Raji (cell line): ENCODE results near the gene MYPN.

Source experiments
- POLR2A ChIP-seq: IDR thresholded peaks from 2 replicates; pipeline ENCODE4 v1.6.1; 2011; ENCODE audit warnings: low read depth, low read length, control low read depth; ENCODE audit not compliant: insufficient read depth

Gene MYPN

DNA sequence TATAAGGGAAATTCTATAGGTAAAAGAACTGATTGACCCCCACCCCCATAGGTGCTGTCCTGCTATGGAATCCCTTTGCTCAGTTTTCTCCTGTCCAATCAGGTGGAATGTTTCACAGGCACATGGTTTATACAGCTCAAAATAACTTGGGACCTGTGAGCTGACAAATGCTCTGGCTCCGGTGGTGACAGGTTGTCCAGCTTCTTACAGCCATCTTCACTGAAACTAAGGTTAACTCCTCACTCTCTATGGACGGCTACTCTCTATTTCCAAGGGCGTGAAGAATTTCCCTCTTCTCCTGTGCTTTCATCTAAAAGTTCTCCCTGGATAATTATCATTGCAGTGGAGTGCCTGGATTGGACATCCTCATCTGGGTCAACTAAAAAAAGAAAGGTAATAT lies at the start of gene MYPN:
TSS of gene MYPN (plus strand) at position 158 of the 400 bp plus-strand sequence. CDS start 11,951 bp downstream, outside the sequence.
- TF ChIP-seq POLR2A: no peak

DNA sequence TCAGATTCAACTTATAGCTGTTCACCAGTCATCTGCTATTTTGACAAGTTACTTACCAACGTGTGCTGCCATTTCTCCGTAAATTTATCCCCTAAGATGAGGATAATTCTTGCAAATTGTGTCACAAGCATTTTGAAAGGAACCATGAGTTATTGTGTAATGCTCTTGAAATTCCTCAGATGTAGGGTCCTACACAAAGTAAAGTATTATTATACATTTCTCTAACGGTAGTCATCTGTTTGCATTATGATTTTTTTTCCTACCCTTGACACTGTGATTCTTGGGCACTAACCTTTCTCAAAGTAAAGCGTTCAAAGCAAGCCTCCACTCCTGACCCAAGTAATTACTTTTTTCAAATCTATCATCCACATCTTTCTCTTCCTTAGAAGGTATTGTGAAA lies 42.3 kb upstream of the MYPN start:
- TF ChIP-seq POLR2A: no peak

DNA sequence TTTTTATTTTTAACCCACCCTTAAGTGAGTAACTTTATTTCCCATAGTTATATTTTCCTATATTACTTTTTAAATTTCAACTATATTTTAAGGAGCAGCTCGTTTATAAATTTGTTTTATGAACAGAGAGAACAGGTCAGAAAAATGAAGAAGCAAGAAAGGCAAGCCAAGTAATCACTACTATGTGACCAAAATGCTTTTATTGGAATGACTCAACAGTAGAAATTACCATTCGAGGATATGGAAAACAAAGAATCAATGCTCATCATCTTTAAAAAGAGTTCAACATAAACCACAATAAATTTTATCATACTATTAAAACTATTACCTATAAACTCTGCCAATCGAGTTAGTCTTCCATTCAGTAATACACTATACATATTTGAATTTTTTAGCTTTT lies 41.8 kb upstream of the MYPN start:
- TF ChIP-seq POLR2A: no peak

- no peak for TF ChIP-seq POLR2A
These were observed 35.7 kb upstream of the MYPN start for GRCh38 chr10:68073631-68074030.

DNA sequence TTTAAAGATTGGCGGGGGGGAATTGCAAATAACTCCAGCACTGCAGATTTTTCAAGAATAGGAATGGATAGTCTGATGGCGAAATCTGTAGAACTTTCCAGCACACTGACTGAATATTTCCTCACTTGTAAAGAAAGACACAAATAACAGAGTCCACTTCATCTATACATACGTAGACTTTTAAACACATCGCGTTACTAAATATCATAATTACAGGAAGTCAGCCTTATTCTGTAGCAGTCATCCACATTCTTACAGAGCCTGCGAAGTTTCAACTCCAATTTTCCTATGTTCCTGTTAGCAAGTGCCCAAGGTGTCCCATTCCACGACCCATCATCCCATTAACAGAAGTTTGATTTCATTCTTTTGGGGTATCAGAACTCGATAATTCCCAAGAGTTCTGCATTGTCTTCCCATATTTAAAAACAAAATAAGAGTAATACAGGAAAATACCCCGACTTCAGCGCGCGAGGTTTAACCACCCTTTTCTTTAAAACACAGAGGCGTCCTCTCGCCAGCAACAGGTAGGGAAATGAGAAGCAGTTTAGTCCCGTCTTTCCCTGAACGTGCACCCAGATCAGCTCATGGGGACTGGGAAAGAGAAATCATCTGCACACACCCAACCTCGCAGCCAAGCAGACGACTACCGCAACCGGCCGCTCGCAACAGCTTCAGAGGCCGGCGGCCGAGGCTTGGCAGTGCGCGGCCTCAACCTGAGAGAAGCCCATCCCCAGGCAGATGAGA lies 35.1 kb upstream of the MYPN start:
- TF ChIP-seq POLR2A: no peak

DNA sequence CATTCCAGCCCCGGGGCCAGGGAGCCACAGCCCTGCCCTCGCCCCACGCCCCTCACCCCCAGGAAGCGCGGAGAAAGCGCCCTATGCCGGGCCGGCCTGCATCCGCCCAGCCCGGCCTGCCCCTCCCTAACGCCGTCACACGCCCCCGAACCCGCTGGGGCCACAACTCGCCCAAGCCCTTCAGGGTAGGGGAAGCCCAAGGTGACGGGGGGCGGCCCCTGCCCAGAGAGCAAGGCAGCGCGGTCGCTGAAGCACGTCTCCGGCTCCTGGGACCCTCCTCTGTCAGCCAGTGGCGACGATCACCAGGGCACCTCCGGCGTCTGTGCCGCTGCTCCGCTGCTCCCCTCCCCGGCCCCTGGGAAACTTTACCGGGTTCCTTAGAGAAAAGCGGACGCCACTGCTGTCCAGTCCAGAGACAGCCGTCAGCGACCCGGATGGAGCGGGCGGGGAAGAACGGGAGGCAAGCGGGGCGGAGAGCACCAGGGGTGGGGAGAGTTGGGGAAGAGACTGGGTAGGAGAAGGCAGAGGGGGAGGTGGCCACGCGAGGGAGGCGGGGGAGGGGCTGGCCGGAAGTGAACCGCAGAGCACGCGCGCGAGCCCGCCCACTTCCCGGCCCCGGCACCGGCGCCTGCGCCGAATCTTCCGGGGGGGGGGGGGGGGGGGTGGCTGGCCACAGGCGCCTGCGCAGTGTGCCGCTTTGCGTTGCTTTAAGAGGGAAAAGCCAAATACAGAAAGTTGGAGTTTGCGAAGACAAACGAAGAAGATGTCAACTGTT lies 34.3 kb upstream of the MYPN start, which contains the start of gene HERC4:
TSS of gene HERC4 (minus strand) at position 509 of the 775 bp plus-strand sequence. CDS start 2,175 bp downstream, outside the sequence.
- peak; percentile 71 for TF ChIP-seq POLR2A

DNA sequence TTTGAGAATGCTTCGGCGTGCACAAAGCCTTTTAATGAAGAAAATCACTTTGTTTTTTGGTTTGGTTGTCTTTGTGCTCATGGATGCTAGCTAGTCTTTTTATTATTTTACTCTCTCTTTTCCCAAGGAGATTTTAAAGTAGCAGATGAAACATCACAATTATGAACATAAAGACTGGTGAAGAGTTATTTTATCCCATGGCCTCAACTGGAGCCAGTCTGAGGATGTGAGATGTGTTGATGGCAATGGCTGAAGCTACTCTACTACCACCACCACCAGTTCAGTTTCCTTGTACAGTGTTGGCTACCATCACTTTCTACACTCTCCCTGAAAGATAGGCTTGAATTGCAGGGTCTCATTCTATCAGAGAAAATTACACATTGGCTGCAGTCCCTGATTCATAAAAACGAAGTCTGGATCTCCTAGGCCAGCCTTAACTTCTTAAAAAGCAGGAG lies 33.7 kb upstream of the MYPN start:
- TF ChIP-seq POLR2A: no peak

GRCh38 chr10:68077026-68077425 lies 32.3 kb upstream of the MYPN start:
- no peak for TF ChIP-seq POLR2A

DNA sequence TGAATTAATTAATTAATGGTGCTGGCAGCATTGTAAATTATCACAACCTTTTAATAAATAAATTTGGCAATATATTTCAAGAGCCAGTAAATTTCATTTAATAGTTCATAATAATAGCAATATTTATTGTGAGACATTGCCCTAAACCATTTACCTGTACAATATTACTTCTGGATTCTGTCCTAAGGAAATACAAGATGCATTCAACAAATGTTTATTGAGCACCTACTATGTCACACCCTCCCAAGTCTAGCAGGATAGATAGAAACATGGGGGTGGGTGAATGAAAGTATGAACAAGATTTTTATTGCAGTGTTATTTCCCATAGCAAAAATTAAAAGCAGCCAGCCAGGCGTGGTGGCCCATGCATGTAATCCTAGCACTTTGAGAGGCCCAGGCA lies 29.9 kb upstream of the MYPN start:
- no peak for TF ChIP-seq POLR2A

GRCh38 chr10:68080853-68081431 lies 28.3 kb upstream of the MYPN start:
- TF ChIP-seq POLR2A: no peak

- no peak for TF ChIP-seq POLR2A
These were observed 27.4 kb upstream of the MYPN start for GRCh38 chr10:68081916-68082315.

- TF ChIP-seq POLR2A: no peak
These were observed 26.4 kb upstream of the MYPN start for GRCh38 chr10:68082872-68083271.

DNA sequence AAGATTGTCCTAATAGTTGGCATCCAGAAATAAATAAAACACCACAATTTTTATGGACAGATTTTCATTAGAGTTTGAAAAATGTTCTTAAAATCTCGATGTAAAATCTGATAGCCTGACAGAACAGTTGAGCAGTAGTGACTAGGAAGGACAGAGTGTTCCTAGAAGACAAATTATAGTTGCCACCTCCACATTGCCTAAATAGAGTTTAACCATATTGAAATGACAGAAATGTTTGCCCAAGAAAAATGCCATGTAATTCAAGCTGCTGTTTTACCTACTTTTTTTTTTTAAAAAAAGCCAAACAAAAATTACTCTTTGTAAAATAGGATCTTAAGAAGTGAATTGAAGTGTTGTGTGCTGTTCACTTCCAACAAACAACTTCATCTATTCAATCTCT lies 25.3 kb upstream of the MYPN start:
- TF ChIP-seq POLR2A: no peak

DNA sequence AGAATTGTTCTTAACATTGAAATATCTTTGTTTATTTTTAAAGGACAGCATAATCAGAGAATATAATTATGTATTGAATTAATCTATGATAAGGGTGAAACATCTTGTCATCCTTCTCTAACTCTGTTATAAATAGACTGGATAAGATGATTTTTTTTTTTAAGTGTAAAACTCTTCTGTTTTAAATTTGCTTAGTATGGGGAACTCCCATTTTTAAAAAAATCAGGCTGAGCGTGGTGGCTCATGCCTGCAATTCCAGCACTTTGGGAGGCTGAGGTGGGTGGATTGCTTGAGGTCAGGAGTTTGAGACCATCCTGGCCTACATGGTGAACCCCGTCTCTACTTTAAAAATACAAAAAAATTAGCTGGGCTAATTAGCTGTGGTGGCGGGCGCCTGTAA lies 24.8 kb upstream of the MYPN start:
- TF ChIP-seq POLR2A: no peak

GRCh38 chr10:68086011-68086410 lies 23.3 kb upstream of the MYPN start:
- TF ChIP-seq POLR2A: no peak
